GM21360 (cell line): ENCODE results near the gene NBPF3.
"Not testable (repeated sequence)": the region's sequence is repeated elsewhere in the genome, so short reads cannot be mapped to it uniquely, and the experiment has no call there.

Experiments
- ATAC-seq: cut with Tn5 transposase; IDR thresholded peaks from one replicate; pipeline ENCODE4 v1.9.1; 2021; ENCODE audit warnings: mild to moderate bottlenecking, moderate library complexity; ENCODE audit not compliant: unreplicated experiment

The NBPF3 gene, protein sequence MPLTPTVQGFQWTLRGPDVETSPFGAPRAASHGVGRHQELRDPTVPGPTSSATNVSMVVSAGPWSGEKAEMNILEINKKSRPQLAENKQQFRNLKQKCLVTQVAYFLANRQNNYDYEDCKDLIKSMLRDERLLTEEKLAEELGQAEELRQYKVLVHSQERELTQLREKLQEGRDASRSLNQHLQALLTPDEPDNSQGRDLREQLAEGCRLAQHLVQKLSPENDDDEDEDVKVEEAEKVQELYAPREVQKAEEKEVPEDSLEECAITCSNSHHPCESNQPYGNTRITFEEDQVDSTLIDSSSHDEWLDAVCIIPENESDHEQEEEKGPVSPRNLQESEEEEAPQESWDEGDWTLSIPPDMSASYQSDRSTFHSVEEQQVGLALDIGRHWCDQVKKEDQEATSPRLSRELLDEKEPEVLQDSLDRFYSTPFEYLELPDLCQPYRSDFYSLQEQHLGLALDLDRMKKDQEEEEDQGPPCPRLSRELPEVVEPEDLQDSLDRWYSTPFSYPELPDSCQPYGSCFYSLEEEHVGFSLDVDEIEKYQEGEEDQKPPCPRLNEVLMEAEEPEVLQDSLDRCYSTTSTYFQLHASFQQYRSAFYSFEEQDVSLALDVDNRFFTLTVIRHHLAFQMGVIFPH

DNA sequence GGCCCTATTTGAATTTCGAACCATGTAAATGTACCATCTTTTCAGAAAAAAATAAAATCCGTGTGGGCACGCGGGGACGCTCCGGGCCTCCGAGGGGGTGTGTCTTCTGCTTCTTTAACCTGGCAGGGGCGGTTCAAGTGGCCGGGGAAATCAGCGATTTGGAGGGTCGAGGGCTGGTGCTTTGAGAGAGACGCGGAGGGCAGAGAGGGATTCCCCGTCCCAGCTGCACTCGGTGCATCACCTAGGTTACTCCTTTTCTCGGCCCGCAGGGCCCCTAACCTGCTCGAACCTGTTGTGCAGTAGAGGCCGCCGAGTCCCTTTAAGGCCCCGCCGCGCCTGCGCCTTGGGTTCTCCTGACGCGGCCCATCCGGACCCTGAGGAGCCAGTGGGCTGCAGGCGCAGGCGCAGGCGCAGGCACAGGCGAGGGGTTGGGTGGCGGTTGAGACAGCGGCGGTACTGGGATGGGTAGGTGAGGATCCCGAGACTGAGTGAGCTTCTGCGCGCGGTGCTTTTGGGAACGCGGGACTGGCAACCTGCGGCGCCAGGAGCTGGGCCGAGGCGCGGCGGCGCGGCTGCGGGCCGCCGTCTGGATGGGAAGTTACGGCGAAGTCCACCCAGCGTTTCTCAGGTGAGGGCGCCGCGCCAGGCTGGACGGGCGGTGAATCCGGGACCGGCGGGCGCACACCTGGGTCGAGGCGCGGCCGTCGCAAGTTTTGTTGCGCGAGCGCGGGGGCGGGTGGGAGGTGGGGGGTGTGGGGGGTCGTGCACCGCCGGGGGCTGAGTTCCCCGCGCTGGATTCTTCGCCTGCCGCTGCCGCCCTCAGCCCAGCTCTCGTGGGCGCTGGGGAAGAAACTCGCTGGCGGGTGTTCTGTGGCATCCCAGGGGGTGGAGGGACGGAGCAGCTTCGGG is at the start of gene NBPF3:
NBPF3 (plus strand) TSS at position 417 of the 909 bp plus-strand sequence. CDS start 4,950 bp downstream, outside the sequence.
- ATAC-seq = no peak

DNA sequence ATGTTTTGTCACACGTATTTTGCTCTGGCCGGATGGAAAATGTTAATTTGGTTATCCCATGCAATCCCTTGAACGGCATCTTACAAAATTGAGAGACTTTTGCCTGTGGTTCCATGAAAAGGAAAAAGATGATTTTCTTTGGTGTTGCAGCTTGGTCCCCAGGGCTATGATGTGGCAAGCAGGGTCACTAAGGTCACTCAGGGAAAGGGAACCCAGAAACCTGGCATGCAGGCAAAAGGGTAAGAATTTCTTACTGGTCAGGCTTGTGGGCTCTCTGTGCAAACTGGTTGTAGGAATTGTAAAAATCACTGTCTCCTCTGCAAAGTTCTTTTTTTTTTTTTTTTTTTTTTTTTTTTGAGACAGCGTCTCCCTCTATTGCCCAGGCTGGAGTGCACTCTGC is 48.4 kb upstream of the NBPF3 start:
- no peak for ATAC-seq

DNA sequence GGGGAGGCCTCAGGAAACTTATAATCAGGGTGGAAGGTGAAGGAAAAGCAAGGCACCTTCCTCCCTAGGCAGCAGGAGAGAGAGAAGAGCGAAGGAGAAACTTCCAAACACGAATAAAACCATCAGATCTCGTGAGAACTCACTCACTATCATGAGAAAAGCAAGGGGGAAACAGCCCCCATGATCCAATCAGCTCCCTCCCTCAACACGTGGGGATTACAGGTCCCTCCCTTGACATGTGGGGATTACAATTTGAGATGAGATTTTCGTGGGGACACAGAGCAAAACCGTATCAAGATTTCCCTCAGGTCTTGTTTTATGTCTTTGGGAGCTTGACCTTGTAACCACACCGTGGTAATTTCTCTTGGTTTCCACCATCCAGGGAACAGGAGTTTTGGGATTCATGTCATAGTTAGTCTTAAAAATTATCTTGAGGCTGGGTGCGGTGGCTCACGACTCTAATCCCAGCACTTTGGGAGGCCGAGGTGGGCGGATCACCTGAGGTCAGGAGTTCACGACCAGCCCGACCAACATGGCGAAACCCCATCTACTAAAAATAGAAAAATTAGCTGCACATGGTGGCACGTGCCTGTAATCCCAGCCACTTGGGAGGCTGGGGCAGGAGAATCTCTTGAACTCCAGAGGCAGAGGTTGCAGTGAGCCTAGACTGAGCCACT is 47.2 kb upstream of the NBPF3 start:
- ATAC-seq = no peak

DNA sequence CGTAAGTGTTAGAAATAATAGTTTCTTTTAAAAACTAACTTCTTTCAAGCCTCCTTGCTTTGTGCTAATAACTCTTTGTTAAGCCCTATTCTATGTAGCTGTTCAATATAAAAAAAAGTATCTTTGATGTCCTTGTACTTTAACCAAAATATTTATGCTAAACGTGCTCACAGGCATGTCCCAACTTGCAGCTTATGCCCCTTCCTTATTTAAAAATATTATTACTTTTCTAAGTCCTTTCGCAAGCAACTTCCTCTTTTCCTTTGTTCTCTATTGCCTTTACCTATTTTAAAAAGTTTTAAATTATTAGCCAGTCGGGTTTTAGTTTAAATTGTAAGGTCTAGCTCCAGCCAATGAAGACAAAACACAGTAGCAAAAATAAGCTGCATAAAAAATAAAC is 43.4 kb upstream of the NBPF3 start:
- no peak for ATAC-seq

GRCh38 chr1:21397813-21398188 is 42.1 kb upstream of the NBPF3 start:
- ATAC-seq = no peak

- not testable (repeated sequence) for ATAC-seq
Measured at GRCh38 chr1:21401726-21402346, 38.1 kb upstream of the NBPF3 start.

DNA sequence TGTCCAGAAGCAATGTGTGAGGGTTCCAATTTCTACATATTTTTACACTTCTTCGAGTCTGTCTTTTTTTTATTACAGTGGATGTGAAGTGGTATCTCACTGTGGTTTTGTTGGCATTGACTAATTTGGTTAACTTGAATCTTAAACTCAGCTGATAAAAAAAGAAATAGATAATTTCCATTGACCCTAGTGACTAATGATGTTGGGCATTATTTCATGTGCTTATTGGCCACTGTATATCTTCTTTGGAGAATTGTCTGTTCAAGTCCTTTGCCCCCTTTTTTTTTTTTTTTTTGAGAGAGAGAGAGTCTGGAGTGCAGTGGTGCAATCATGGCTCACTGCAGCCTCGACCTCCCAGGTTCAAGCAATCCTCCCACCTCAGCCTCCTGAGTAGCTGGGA is 33.3 kb upstream of the NBPF3 start:
- no peak for ATAC-seq

DNA sequence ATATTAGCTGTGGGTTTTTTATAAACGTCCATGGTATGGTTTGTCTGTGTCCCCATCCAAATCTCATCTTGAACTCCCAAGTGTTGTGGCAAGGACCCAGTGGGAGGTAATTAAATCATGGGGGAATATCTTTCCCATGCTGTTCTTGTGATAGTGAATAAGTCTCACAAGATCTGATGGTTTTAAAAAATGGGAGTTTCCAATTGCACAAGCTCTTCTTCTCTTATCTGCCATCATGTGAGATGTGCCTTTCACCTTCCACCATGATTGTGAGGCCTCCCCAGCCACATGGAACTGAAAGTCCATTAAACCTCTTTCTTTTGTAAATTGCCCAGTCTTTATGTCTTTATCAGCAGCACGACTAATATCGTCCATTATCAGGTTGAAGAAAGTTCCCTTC is 30.0 kb upstream of the NBPF3 start:
- ATAC-seq = not testable (repeated sequence)

DNA sequence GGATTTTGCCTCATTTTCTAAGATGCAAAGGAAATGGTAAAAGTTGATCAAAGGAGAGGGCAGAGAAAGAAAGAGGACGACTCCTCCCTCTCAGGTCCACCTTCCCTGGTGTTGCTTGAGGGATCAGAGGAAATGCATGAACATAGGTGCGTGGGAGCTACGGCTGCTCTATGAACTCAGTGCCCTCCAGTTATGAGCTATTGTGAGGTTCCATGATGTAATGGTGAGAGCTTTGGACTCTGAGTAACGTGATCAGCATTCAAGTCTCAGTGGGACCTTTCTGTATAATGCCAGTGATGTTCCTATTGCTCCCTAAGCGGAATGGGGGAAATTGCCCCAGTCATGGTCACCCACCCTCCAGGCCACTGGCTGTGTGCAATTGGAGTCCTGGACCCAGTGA is 25.9 kb upstream of the NBPF3 start:
- ATAC-seq = no peak

- not testable (repeated sequence) for ATAC-seq
Measured at GRCh38 chr1:21420378-21420777, 19.6 kb upstream of the NBPF3 start.

- not testable (repeated sequence) for ATAC-seq
Measured at GRCh38 chr1:21421307-21421706, 18.6 kb upstream of the NBPF3 start.

GRCh38 chr1:21427798-21428480 is 12.0 kb upstream of the NBPF3 start:
- ATAC-seq = not testable (repeated sequence)

GRCh38 chr1:21428481-21429073 is 11.4 kb upstream of the NBPF3 start:
- not testable (repeated sequence) for ATAC-seq

- ATAC-seq = not testable (repeated sequence)
Measured at GRCh38 chr1:21429210-21429609, 10.7 kb upstream of the NBPF3 start.

GRCh38 chr1:21430875-21431274 is 9.1 kb upstream of the NBPF3 start:
- not testable (repeated sequence) for ATAC-seq

DNA sequence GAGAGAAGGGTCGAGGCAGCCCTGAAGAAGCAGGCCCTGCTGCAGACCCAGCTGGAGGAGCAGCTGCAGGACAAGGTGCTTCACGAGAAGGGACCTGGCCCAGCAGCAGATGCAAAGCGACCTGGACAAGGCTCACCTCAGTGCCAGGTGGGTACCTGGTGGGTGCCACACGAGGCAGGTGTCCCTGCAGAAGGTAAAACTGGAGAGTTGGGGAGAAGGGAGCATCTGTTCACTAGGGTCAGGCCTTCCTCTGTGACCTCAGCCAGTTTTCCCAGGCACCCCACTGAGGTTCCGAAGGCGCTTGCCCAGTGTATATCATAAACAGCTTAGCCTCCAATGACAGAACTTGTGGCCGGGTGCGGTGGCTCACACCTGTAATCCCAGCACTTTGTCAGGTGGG is 5.5 kb upstream of the NBPF3 start:
- ATAC-seq = no peak

GRCh38 chr1:21435646-21436487 is 4.1 kb upstream of the NBPF3 start:
- no peak for ATAC-seq
